Choroid plexus epithelial cell (primary cell): ENCODE data around the gene BTG1.

Source experiments
- DNase-seq: peaks from one replicate; pipeline ENCODE4 v3.0.0-alpha.2; 2010; ENCODE audit warnings: low read depth
- H3K4me3 ChIP-seq: 2 replicates; pipeline ENCODE4 v1.5.1; 2011; ENCODE audit warnings: low read depth, mild to moderate bottlenecking, control low read depth, low read length, moderate library complexity
- TF ChIP-seq, protein P1 (sequence below): conservative IDR thresholded peaks from 2 replicates; pipeline ENCODE4 v1.5.1; 2011; ENCODE audit warnings: low read depth, mild to moderate bottlenecking, control low read depth, inconsistent platforms, low read length, moderate library complexity

The BTG1 gene

DNA sequence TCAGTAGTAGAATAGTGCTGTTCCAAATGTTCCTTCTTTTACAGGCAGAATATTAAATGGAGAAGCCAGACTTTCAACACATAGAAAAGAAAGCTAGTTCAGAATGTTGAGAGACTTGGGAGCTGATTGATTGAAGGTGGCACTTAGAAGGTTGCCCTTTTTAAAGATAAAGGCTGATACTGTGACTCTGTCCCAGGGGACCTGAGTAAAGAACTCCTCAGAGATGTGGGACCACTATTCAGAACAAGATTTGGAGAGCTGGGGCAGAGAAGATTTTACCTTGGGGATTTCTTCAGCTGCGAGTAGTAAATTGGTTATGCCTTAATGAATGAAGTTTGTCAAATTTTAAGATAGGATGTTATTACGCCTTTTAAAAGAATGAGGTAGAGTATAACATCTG lies 21.4 kb upstream of the BTG1 start:
- TF ChIP-seq, protein P1, sequence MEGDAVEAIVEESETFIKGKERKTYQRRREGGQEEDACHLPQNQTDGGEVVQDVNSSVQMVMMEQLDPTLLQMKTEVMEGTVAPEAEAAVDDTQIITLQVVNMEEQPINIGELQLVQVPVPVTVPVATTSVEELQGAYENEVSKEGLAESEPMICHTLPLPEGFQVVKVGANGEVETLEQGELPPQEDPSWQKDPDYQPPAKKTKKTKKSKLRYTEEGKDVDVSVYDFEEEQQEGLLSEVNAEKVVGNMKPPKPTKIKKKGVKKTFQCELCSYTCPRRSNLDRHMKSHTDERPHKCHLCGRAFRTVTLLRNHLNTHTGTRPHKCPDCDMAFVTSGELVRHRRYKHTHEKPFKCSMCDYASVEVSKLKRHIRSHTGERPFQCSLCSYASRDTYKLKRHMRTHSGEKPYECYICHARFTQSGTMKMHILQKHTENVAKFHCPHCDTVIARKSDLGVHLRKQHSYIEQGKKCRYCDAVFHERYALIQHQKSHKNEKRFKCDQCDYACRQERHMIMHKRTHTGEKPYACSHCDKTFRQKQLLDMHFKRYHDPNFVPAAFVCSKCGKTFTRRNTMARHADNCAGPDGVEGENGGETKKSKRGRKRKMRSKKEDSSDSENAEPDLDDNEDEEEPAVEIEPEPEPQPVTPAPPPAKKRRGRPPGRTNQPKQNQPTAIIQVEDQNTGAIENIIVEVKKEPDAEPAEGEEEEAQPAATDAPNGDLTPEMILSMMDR: no peak
- no peak overlapping the region for H3K4me3 ChIP-seq
- no peak for DNase-seq

DNA sequence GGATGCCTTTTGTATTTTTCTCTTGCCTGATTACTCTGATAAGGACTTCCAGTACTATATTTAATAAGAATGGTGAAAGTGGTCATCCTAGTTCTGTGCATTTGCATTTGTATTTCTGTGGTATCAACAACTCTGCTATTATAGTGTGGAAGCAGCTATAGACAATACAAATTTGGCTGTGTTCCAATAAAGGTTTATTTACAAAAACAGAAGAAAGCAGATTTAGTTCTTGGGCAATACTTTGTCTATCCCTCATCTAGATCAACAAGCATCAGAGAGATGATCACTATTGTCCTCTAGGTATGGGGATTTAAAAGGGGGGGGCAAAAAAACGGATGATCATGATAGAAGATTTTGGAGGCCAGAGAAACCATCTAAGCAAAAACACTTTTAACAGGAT lies 19.1 kb upstream of the BTG1 start:
- TF ChIP-seq, protein P1: no peak
- H3K4me3 ChIP-seq: no peak overlapping the region
- no peak for DNase-seq

DNA sequence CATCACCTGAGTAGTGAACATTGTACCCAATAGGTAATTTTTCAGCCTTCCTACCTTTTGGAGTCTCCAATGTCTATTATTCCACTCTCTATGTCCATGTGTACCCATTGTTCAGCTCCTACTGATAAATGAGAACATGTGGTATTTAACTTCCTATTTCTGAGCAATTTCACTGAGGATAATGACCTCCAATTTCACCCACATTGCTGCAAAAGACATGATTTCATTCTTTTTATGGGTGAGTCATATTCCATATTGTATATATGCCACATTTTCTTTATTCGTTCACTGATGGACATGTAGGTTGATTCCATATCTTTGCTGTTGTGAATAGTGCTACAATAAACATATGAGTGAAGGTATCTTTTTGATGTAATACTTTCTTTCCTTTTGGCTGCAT lies 16.4 kb upstream of the BTG1 start:
- no peak overlapping the region for H3K4me3 ChIP-seq
- no peak for DNase-seq
- TF ChIP-seq, protein P1: no peak

DNA sequence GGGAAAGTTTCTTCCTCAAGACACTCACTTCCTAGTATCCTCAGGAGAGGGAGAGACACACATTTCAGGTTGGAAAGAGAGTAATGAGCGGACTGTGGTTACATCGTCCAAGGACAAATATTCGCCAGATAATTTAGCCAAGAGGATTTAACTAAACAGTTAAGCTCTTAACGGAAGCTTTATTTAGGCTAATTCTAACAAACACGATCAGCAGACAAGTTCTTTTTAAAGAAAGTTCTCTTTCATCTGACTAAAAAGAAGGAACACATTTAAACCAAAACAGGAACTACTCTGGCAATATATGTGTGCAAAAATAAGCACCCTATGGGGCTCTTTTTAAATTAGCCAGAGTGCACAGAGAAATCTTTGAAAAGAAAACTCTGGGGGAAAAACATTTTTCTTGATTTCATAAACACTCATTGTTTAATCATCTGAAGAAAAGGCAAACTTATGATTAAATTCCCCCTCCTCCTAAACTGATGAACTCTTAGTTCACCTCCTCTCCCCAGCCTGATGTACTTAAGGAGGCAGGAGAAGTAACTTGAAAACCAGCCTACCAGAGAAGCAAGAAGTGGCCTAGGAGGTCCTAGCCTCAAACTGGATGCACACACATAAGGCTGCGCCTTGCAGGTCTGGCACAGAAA lies 13.3 kb upstream of the BTG1 start:
- H3K4me3 ChIP-seq: no peak overlapping the region
- no peak for DNase-seq
- TF ChIP-seq, protein P1: no peak

DNA sequence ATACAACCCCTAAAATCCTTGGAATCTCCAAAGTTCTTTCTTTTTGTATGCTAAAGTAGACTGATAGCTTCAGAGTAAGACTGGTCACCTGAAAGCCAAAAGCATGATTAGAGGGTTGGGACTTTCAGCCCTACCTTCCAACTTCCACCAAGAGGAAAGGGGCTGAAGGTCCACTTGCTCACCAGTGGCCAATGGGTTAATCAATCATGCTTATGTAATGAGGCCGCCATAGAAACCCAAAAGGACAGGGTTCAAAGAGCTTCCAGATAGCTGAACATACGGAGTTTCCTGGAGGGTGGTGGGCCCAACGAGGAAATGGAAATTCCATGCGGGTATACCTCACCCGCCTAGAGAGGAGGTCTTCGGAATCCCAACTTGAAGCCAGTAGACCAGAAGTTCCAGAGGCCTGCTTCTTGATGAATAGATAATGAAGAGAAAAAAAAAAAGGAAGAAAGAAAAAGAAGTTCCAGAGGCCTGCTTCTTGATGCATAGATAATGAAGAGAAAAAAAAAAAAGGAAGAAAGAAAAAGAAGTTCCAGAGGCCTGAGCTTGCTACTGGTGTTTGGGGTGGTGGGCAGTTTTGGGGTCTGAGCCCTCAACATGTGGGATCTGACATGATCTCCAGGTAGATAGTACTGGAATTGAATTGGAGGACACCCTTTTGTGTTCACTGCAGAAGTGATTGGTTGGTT lies 11.2 kb upstream of the BTG1 start:
- DNase-seq: no peak
- no peak overlapping the region for H3K4me3 ChIP-seq
- TF ChIP-seq, protein P1: no peak

DNA sequence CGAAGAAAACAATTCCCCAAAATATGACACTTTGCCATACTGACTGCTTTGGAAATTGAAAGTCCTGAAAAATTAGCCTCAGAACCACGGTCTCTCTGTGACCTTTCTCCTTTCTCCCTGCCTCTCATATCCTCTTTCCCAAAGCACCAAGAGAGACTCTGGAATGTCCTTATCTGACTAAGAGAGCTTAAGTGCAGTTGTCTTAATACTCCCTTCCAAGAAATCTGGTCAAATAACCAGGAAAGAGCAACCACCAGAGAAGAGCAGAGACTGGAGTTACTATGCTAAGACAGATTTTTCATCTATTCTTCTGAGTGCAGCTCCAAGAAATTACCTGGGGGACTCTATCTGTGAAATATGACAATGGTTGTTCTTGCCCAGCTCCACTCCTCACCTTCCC lies 10.5 kb upstream of the BTG1 start:
- H3K4me3 ChIP-seq: no peak overlapping the region
- TF ChIP-seq, protein P1: no peak

DNA sequence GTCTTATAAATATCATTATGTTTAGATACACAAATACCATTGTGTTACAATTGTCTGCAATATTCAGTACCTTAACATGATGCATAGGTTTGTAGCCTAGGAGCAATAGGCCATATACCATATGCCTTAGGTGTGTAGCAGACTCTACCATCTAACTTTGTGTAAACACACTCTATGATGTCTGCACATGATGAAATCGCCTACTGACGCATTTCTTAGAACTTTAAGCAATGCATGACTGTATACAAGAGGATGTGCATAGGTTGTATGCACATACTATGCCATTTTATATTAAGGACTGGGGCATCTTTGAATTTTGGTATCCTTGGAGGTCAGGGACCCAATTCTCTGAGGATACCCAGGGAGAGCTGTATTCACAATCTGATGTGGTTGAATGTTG lies 10.1 kb upstream of the BTG1 start:
- DNase-seq: no peak
- TF ChIP-seq, protein P1: no peak
- no peak overlapping the region for H3K4me3 ChIP-seq

More for the DNA sequence above, 10.5 kb upstream of the BTG1 start:
- no peak for DNase-seq
